HG03097 (cell line): ENCODE results near the gene FLT1.
A peak's percentile ranks its signal among the peaks of the same experiment; 100 is the strongest.

ENCODE experiments used
- ATAC-seq: cut with Tn5 transposase; IDR thresholded peaks from one replicate; pipeline ENCODE4 v1.9.1; 2021; ENCODE audit not compliant: unreplicated experiment, low FRiP score

Gene FLT1

DNA sequence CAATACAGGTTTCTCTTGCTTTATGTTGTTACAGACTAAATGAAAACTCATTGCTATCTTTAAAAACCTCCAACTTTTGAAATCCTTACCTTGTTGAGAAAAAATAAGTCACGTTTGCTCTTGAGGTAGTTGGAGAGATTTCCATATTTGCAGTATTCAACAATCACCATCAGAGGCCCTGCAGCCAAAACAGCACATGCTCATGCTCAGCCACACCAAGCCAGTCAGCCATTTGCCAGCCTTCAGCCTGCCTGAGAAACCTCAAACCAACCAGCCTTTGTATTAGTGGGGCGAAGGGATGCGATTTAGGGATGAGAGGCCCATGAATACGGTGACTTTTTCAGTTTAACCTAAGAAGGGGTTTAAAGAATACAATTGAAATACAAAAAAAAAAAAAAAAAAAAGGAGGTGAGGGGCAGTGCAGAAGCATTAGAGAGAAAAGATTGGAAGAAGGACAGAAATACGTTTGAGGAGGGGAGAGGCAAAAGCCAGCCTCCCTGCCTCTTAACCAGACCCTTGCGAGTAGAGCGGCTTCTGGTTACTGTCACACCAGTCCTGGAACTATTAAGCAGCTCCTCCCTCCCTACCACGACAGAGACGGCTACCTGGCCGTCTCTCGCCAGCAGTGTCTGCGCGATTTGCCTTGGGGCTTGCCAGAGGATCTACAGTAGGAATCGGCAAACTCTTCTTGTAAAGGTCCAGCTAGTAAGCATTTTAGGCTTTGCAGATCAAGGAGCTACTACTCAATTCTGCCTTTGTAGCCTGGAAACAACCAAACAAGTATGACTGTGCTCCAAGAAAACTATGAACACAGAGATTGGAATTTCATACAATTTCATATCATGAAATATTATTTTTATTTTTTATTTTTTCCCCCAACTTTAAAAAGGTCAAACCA is 167.3 kb downstream of the FLT1 start:
- ATAC-seq = no peak

GRCh38 chr13:28326056-28326455 is 168.9 kb downstream of the FLT1 start:
- no peak for ATAC-seq

DNA sequence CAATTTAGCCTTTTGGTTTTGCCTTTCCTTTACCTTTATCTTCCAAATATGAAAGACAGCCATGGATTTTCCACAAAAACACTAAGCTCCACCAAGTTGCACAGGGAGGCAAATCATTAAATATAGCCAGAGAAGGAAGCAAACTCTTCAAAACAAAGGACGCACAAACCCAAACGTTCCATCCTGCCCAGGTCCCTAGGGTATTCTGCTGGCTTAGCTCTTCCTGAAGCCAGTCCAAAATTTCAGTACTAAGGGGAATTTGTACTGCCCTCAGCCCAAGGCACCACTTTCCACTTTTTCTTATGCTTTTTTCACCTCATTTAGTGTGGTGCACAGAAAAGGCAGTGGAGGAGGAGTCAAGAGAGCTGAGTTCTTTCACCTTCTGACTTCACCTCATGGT is 169.9 kb downstream of the FLT1 start:
- no peak for ATAC-seq

DNA sequence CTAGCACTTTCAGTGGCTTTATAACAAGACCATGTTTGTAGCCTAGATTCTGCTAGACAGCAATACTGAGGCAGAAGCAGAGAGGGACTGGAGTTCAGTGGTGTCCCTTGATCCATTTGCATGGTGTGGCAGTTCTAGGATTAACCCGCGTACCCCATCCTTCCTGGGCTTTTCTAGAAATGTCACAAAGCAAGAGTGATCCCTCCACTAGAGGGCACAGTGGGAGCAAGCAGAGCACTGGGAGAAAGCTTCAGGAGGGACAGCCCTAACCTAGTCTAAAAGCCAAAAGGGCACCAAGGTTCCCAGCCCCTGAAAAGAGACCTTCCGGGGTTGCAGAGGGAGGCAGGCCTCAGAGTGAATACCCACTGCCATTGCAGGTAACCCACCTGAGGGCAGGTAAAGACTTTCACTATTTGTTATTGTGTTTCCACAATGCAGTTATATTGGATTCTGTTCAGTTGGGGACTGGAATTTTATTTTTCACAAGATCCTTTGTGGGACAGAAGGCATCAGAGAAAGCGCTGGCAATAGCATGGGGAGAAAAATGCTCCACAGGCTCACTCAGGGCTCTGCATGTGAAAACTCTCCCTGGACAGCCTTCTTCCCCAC is 170.6 kb downstream of the FLT1 start:
- no peak for ATAC-seq

GRCh38 chr13:28322256-28322905 is 172.5 kb downstream of the FLT1 start:
- no peak for ATAC-seq

DNA sequence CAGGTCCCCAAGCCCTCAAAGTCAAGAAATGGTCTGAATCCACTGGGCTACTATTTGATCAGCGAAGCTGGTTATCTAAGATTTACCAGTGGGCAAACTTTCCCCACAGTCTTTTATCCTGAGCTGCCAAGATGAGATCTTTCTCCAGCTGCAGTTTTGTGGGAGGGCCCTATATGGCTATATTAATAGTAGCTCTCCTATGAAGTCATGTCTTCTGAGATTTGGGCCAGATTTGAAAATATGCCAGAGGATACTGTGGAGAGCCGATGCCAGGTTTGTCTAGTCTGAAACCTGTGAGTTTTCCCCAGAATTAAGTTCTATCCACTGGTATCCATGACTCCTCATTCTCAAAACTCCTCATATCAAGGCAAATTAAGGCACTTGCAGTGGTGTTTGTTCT is 173.2 kb downstream of the FLT1 start:
- no peak for ATAC-seq

GRCh38 chr13:28320884-28321574 is 173.9 kb downstream of the FLT1 start:
- no peak for ATAC-seq

DNA sequence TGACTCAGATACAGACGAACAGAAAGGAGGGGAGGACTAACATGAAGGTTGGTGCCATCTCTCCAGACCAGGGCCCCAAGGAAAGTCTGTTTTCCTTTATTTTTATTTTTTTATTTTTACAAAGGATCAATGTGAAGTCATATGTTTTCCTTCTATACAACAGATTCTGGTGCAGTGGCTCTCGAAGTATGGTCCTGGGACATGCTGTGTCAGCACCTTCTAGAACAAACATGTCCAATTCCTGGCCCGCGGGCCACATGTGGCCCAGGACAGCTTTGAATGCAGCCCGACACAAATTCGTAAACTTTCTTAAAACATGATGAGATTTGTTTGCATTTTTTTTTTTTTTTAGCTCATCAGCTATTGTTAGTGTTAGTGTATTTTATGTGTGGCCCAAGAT is 174.7 kb downstream of the FLT1 start:
- no peak for ATAC-seq

DNA sequence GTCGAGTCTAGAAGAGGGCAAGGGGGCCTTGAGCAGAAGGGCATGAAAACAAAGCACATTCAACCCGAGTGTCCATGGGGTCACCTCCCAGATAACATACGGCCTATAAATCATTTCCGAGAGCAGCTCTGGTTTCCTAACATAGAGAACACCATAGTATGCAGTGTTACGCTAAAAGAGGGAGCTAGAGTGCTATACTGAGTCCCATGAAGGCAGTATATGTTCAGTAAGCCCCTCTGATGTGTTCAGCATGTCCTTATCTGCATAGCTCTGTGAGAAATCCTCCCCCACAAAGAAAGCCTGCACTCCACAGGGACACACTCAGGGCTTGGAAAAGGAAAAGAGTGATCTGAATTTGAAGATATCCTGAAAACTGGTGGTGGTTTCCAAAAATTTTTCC is 175.4 kb downstream of the FLT1 start:
- ATAC-seq = no peak

- ATAC-seq = no peak
These were observed 176.4 kb downstream of the FLT1 start for GRCh38 chr13:28318496-28318895.

GRCh38 chr13:28316836-28317235 is 178.1 kb downstream of the FLT1 start:
- no peak for ATAC-seq

- no peak for ATAC-seq
These were observed 178.8 kb downstream of the FLT1 start for GRCh38 chr13:28316129-28316528.

DNA sequence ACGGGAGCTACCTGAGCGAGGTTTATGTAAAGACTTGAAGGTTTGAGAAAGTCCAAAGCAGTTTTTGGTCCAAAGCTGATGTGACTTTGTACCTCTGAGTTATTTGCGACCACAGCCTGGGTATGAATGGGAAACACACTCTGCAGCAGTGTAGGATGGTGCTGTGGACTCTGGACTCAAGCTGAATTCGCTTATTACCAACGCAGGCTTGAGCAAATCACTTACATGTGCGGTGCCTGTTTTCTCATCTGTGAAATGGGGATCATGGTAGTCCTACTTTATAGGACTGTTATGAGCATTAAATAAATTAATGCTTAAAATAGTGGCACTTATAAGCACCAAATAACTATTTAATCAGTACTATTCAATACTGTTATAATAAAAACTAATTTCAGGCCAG is 180.0 kb downstream of the FLT1 start:
- ATAC-seq = no peak

DNA sequence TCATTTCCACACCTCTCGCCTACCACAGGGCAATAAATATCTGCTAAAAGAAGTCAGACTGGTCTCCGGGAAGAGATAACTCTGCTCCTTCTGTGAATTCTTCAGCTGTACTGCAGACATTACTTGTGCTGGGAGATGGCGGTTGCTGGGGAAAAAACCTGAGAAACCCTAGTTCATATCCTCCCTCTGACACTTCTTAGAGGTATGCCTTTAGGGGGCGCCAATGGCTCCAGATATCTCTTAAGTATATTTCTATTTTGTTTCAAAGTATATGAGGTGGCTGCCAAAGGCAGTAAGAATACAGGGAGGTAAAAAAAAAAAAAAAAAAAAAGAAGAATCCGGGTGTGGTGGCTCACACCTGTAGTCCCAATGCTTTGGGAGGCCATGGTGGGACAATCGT is 181.3 kb downstream of the FLT1 start:
- ATAC-seq = no peak

- ATAC-seq = no peak
These were observed 188.6 kb downstream of the FLT1 start for GRCh38 chr13:28306325-28306724.

GRCh38 chr13:28301839-28302238 is 193.1 kb downstream of the FLT1 start:
- ATAC-seq = no peak

- ATAC-seq = no peak
These were observed 195.0 kb downstream of the FLT1 start for GRCh38 chr13:28299916-28300315.

DNA sequence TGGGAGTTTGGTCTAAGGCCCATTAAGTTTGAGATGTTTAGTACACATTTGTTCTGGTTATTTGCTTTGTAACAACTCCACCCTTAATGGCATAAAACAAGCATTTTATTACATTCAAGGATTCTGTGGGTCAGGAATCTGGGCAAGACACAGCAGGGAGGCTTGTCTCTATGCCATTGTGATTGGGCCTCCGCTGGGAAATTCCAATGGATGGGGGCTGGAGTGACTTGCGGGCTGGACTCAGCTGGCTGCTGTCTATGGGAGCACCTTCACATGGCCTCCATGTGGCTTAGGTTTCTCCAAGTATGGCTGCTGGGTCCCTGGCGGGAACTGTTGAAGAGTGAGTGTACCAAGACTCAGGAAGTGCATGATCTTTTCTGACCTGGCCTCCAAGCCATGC is 197.6 kb downstream of the FLT1 start:
- ATAC-seq = no peak

DNA sequence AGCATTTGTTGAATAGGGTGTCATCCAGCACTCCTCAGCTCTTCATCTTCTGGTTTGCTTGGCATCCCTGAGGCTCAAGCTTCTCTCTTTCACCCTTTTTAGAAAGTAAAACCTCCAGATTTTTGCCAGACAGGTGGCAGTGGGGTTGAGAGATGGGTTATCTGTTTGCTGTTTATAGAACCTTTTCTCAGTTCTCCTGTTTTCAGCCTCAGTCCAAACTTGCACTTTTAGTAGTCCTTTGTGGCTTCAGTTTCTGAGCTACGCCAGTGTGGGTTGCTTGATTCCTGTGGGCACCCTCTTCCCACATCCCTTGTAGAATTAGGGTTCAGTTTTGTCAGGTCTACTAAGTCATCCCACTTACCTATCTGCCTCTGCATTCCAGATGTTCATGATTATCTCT is 208.7 kb downstream of the FLT1 start:
- ATAC-seq = no peak

DNA sequence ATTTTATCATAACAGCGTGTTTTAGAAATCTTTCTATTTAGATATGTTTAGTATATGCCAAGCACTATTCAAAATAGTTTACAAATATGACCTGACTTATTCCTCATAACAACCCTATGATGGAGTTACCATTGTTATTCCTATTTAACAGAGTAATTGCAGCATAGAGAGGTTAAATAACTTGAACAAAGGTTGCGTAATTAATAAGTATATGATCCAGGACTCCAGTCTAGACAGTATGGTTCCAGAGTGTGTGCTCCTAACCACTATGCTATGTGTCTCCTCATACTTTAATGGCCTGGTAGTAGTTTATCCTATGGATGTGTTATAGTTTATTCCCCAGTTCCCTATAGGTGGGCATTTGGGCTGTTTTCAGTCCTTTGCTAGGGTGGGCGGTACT is 211.3 kb downstream of the FLT1 start:
- no peak for ATAC-seq

DNA sequence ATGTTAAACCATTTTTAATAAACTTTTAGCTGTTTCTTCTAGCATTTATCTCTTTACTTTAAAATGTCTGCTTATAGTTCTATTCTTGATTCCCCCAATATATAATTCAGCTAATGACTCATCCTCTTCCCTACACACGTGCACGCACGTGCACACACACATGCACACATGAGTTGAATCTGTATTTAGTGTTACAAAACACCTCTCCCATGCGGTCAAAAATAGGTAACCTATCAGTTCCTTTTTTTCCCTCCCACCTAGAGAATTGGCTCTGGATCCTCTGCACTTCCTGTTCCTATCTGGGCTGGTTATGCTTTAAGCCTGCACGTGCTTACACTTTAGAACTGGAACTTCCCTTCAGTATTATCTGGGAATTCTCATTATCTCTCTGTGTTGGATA is 212.5 kb downstream of the FLT1 start:
- peak; percentile 63 for ATAC-seq
